HAP-1 (cell line): ENCODE data around the gene PIK3R1.

ENCODE experiments used
- DNase-seq, 2 experiments: peaks; one replicate each; pipeline ENCODE4 v3.0.0-alpha.2; 2016 to 2020; ENCODE audit warnings: low spot score in 2 of 2
- H3K27me3 ChIP-seq: fragments of 250-450 bp; sonication (Bioruptor Pico); 2 replicates; pipeline ENCODE4 v1.5.1; 2020; ENCODE audit warnings: low read depth, mild to moderate bottlenecking, moderate library complexity
- H3K36me3 ChIP-seq: fragments of 250-450 bp; sonication (Bioruptor Pico); replicated peaks from 2 replicates; pipeline ENCODE4 v1.5.1; 2020; ENCODE audit warnings: mild to moderate bottlenecking
- H3K4me1 ChIP-seq: fragments of 250-450 bp; sonication (Bioruptor Pico); 2 replicates; pipeline ENCODE4 v1.5.1; 2020; ENCODE audit warnings: mild to moderate bottlenecking
- H3K4me3 ChIP-seq: fragments of 250-450 bp; sonication (Bioruptor Pico); 2 replicates; pipeline ENCODE4 v1.5.1; 2020; ENCODE audit warnings: mild to moderate bottlenecking, moderate library complexity
- H3K9me3 ChIP-seq: fragments of 250-450 bp; sonication (Bioruptor Pico); 2 replicates; pipeline ENCODE4 v1.5.1; 2020; ENCODE audit warnings: mild to moderate bottlenecking, moderate library complexity
- in situ Hi-C: fragments of 300-500 bp; cut with MboI; formaldehyde crosslinking; loops from 3 replicates; pipeline ENCODE4 v1.14.3; 2020; ENCODE audit warnings: low sequenced_read_pairs, inconsistent platforms, mixed read lengths

The PIK3R1 gene

GRCh38 chr5:68316469-68316868, 100.9 kb downstream of the PIK3R1 start:
- Histone ChIP-seq H3K4me1 (no peaks in the 10 kb centered on the region), H3K36me3 (no peaks in the 10 kb centered on the region), H3K4me3 (no peak overlapping the region), H3K9me3 (no peaks in the 10 kb centered on the region), H3K27me3 (no peaks in the 10 kb centered on the region; the same call in 1 of the 2 replicates)
- no peak for DNase-seq
- in situ Hi-C loops: no loop called here

- H3K27me3 ChIP-seq: no peaks in the 10 kb centered on the region
- no peak overlapping the region for H3K4me3 ChIP-seq
- H3K36me3 ChIP-seq: no peaks in the 10 kb centered on the region
- in situ Hi-C loops: no loop called here
- H3K4me1 ChIP-seq: no peaks in the 10 kb centered on the region
- no peaks in the 10 kb centered on the region for H3K9me3 ChIP-seq
- no peak for DNase-seq
These were observed 102.1 kb downstream of the PIK3R1 start for GRCh38 chr5:68317646-68318045.

GRCh38 chr5:68318955-68319705, 103.6 kb downstream of the PIK3R1 start:
- Histone ChIP-seq H3K27me3 (no peaks in the 10 kb centered on the region), H3K36me3 (no peaks in the 10 kb centered on the region), H3K4me3 (no peak overlapping the region), H3K9me3 (no peaks in the 10 kb centered on the region), H3K4me1 (no peaks in the 10 kb centered on the region)
- DNase-seq: no peak
- in situ Hi-C loops: no loop called here

- H3K4me3 ChIP-seq: no peak overlapping the region
- H3K4me1 ChIP-seq: no peaks in the 10 kb centered on the region
- no peaks in the 10 kb centered on the region for H3K27me3 ChIP-seq
- H3K9me3 ChIP-seq: no peaks in the 10 kb centered on the region
- no peak for DNase-seq
- in situ Hi-C loops: no loop called here
- no peaks in the 10 kb centered on the region for H3K36me3 ChIP-seq
These were observed 104.3 kb downstream of the PIK3R1 start for GRCh38 chr5:68319706-68320412.

- no peaks in the 10 kb centered on the region for H3K4me1 ChIP-seq
- in situ Hi-C loops: no loop called here
- no peaks in the 10 kb centered on the region for H3K27me3 ChIP-seq
- DNase-seq: no peak
- no peaks in the 10 kb centered on the region for H3K36me3 ChIP-seq
- no peak overlapping the region for H3K4me3 ChIP-seq
- H3K9me3 ChIP-seq: no peaks in the 10 kb centered on the region
These were observed 104.9 kb downstream of the PIK3R1 start for GRCh38 chr5:68320413-68320986.

- Histone ChIP-seq H3K36me3 (no peaks in the 10 kb centered on the region), H3K9me3 (no peaks in the 10 kb centered on the region), H3K4me1 (no peaks in the 10 kb centered on the region), H3K27me3 (no peaks in the 10 kb centered on the region), H3K4me3 (no peak overlapping the region)
- DNase-seq: no peak
- in situ Hi-C loops: loop anchor here (25.0 kb wide), 1 partner anchor 637 kb away; no protein-coding TSS in a partner anchor
These were observed 109.6 kb downstream of the PIK3R1 start for GRCh38 chr5:68325065-68325580.

GRCh38 chr5:68329554-68330255, 114.1 kb downstream of the PIK3R1 start:
- DNase-seq: no peak
- no peak overlapping the region for H3K4me3 ChIP-seq
- H3K4me1 ChIP-seq: no peaks in the 10 kb centered on the region
- H3K9me3 ChIP-seq: no peaks in the 10 kb centered on the region
- no peaks in the 10 kb centered on the region; the same call in 1 of the 2 replicates for H3K27me3 ChIP-seq
- in situ Hi-C loops: loop anchor here (25.0 kb wide), 1 partner anchor 633 kb away; no protein-coding TSS in a partner anchor
- no peaks in the 10 kb centered on the region for H3K36me3 ChIP-seq

- DNase-seq: no peak
- H3K36me3 ChIP-seq: no peaks in the 10 kb centered on the region
- in situ Hi-C loops: loop anchor here (25.0 kb wide), 1 partner anchor 632 kb away; no protein-coding TSS in a partner anchor
- no peaks in the 10 kb centered on the region; the same call in 1 of the 2 replicates for H3K27me3 ChIP-seq
- H3K4me3 ChIP-seq: no peak overlapping the region
- no peaks in the 10 kb centered on the region for H3K9me3 ChIP-seq
- H3K4me1 ChIP-seq: no peaks in the 10 kb centered on the region
These were observed 115.0 kb downstream of the PIK3R1 start for GRCh38 chr5:68330574-68330973.

- H3K4me3 ChIP-seq: no peak overlapping the region
- in situ Hi-C loops: loop anchor here (25.0 kb wide), 1 partner anchor 631 kb away; no protein-coding TSS in a partner anchor
- H3K27me3 ChIP-seq: no peaks in the 10 kb centered on the region; the same call in 1 of the 2 replicates
- H3K9me3 ChIP-seq: no peaks in the 10 kb centered on the region
- no peaks in the 10 kb centered on the region for H3K4me1 ChIP-seq
- no peak for DNase-seq
- no peaks in the 10 kb centered on the region for H3K36me3 ChIP-seq
These were observed 115.9 kb downstream of the PIK3R1 start for GRCh38 chr5:68331192-68332079.

GRCh38 chr5:68332080-68332451, 116.5 kb downstream of the PIK3R1 start:
- no peak overlapping the region for H3K4me3 ChIP-seq
- in situ Hi-C loops: loop anchor here (25.0 kb wide), 1 partner anchor 630 kb away; no protein-coding TSS in a partner anchor
- H3K4me1 ChIP-seq: no peaks in the 10 kb centered on the region
- H3K36me3 ChIP-seq: no peaks in the 10 kb centered on the region
- no peaks in the 10 kb centered on the region for H3K9me3 ChIP-seq
- no peaks in the 10 kb centered on the region; the same call in 1 of the 2 replicates for H3K27me3 ChIP-seq
- no peak for DNase-seq

GRCh38 chr5:68332556-68332955, 117.0 kb downstream of the PIK3R1 start:
- Histone ChIP-seq H3K4me3 (no peak overlapping the region), H3K4me1 (no peaks in the 10 kb centered on the region), H3K36me3 (no peaks in the 10 kb centered on the region), H3K9me3 (no peaks in the 10 kb centered on the region), H3K27me3 (no peaks in the 10 kb centered on the region; the same call in 1 of the 2 replicates)
- in situ Hi-C loops: loop anchor here (25.0 kb wide), 1 partner anchor 630 kb away; no protein-coding TSS in a partner anchor
- no peak for DNase-seq

GRCh38 chr5:68333649-68334552, 118.3 kb downstream of the PIK3R1 start:
- H3K4me3 ChIP-seq: no peak overlapping the region
- DNase-seq: no peak
- no peaks in the 10 kb centered on the region for H3K4me1 ChIP-seq
- H3K9me3 ChIP-seq: no peaks in the 10 kb centered on the region
- in situ Hi-C loops: loop anchor here (25.0 kb wide), 1 partner anchor 628 kb away; no protein-coding TSS in a partner anchor
- no peaks in the 10 kb centered on the region for H3K36me3 ChIP-seq
- H3K27me3 ChIP-seq: no peaks in the 10 kb centered on the region; the same call in 1 of the 2 replicates
